Esophagus (tissue), 2 donors: ENCODE measurements around the gene PTCD1. TPM values are rescaled to one million over a fixed set of nuclear protein-coding genes. Genes with fewer than 3 reads are reported as not detected.
"Not testable (repeated sequence)": the region's sequence is repeated elsewhere in the genome, so short reads cannot be mapped to it uniquely, and the experiment has no call there.

Experiments used
- H3K27ac ChIP-seq, 2 donors: one replicate each; pipeline ENCODE4 v1.5.1; 2013; ENCODE audit warnings: low read depth in 2 of 2, mild to moderate bottlenecking in 2 of 2, inconsistent platforms in 1 of 2, low read length in 1 of 2, moderate library complexity in 1 of 2
- H3K27me3 ChIP-seq, 2 donors: one replicate each; pipeline ENCODE4 v1.6.1; 2013; ENCODE audit warnings: low read length in 2 of 2, control low read depth in 1 of 2, mild to moderate bottlenecking in 1 of 2; ENCODE audit not compliant: insufficient read depth in 2 of 2, control insufficient read depth in 1 of 2
- H3K36me3 ChIP-seq, 2 donors: one replicate each; pipeline ENCODE4 v1.6.1; 2013; ENCODE audit warnings: low read length in 1 of 2; ENCODE audit not compliant: control insufficient read depth in 2 of 2, insufficient read depth in 2 of 2
- H3K4me1 ChIP-seq, 2 donors: one replicate each; pipeline ENCODE4 v1.6.1; 2013; ENCODE audit warnings: low read length in 1 of 2; ENCODE audit not compliant: control insufficient read depth in 2 of 2, insufficient read depth in 2 of 2
- H3K4me3 ChIP-seq, 2 donors: one replicate each; pipeline ENCODE4 v1.5.1; 2013; ENCODE audit warnings: low read length in 2 of 2, mild to moderate bottlenecking in 2 of 2, low read depth in 1 of 2, moderate library complexity in 1 of 2
- H3K9me3 ChIP-seq, 2 donors: one replicate each; pipeline ENCODE4 v1.6.1; 2013; ENCODE audit warnings: mild to moderate bottlenecking in 2 of 2, low read depth in 1 of 2, low read length in 1 of 2, moderate library complexity in 1 of 2; ENCODE audit not compliant: control insufficient read depth in 2 of 2, insufficient read depth in 1 of 2
- WGBS, 2 donors: extraction: QIAGEN DNeasy Blood & Tissue Kit; methylation state at CpG; one replicate each; pipeline ENCODE4 v1.1.7; 2013; 5-methylcytosine and 5-hydroxymethylcytosine counted together
- polyA plus RNA-seq, 2 donors: library from polyadenylated mRNA; stranded (reverse); fragments of 200-250 nt; gene quantifications; one replicate each; pipeline ENCODE4 v1.2.3, GENCODE V29; 2013
- donor health status: healthy with polysubstance abuse.
- donor health status: Bipolar disorder and iron deficiency.

Gene PTCD1
- polyA plus RNA-seq, 2 donors, result 3.2 to 3.6 TPM

DNA sequence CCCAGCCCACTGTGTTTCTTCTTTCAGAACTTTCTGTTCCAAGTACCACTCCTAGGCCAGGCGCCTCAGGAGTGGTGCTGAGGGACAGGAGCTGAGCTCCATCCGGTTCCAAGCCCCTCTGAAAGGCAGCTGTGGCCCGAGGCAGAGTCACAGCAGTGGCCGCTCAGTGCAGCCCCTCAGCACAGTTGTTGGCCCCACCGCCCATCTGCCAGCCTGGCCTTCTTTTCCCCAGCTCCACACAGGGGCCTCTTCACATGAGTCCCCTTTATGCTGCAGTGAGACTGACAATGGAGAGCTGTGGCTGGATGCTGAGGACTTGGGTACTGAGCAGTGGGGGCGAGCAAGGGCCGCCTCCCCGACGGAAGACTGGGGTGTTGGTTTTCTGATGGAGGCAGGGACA lies 20.3 kb downstream of the PTCD1 start:
- Histone ChIP-seq H3K4me3 (no peak overlapping the region), H3K9me3 (no peaks in the 10 kb centered on the region), H3K27me3 (no peaks in the 10 kb centered on the region), H3K27ac (no peak overlapping the region), H3K36me3 (peaks cover 13 to 39% of the 10 kb centered on the region in 2 donors), H3K4me1 (no peaks in the 10 kb centered on the region)
- WGBS, 2 donors, result 91 to 95% methylated on average over 9 of the region's 9 CpGs

DNA sequence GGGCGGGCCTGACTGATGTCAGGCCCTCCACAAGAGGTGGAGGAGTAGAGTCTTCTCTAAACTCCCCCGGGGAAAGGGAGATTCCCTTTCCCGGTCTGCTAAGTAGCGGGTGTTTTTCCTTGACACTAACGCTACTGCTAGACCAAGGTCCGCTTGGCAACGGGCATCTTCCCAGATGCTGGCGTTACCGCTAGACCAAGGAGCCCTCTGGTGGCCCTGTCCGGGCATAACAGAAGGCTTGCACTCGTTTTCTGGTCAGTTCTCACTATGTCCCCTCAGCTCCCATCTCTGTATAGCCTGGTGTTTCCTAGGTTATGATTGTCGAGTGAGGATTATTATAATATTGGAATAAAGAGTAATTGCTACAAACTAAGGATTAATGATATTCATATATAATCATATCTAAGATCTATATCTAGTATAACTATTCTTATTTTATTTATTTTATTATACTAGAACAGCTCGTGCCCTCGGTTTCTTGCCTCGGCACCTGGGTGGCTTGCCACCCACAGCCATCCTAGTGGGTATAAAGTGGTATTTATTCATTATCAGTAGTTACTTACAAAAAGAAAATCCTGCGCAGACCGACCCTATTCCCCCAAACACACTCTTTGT lies 23.0 kb downstream of the PTCD1 start:
- not testable (repeated sequence) for H3K4me3 ChIP-seq, H3K27me3 ChIP-seq, H3K4me1 ChIP-seq, H3K9me3 ChIP-seq, H3K27ac ChIP-seq
- H3K36me3 ChIP-seq, result peaks cover 13 to 41% of the 10 kb centered on the region in 2 donors
- 57% methylated on average over 17 of the region's 17 CpGs for WGBS, 2 donors

DNA sequence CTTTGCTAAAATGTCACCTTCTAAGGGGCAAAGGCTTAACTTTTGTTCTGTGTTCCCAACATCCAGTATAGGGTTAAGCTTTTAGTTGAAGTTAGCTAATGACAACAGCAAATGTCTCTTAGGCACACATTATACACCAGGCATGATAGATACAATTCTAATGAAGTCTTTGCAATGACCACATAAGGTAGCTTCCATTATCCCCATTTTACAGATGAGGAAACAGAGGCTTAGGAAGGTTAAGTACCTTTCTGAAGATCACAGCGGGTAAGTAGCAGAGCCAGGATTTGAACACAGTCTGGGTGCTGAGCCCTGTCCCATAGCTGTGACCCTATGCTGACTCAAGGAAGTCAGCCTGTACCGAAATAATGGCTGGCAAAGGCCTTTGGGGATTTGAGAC lies 28.0 kb downstream of the PTCD1 start:
- Histone ChIP-seq H3K9me3 (no peaks in the 10 kb centered on the region), H3K4me3 (no peak overlapping the region), H3K4me1 (peaks cover 0 to 3% of the 10 kb centered on the region in 2 donors), H3K27me3 (no peaks in the 10 kb centered on the region), H3K27ac (no peak overlapping the region), H3K36me3 (peaks cover 0 to 6% of the 10 kb centered on the region in 2 donors)
- 90 to 97% methylated on average over 2 of the region's 2 CpGs for WGBS, 2 donors

- Histone ChIP-seq H3K9me3 (no peaks in the 10 kb centered on the region), H3K4me3 (peak overlapping the region; percentile 78 to 90), H3K4me1 (peaks cover 3% of the 10 kb centered on the region in 2 donors), H3K27ac (peak overlapping the region in 1 of 2 donors; percentile 91), H3K36me3 (peaks cover 0 to 5% of the 10 kb centered on the region in 2 donors), H3K27me3 (no peaks in the 10 kb centered on the region)
- WGBS, 2 donors, result 23 to 34% methylated on average over 3 of the region's 3 CpGs
Observed at GRCh38 chr7:99409806-99410205, 28.8 kb downstream of the PTCD1 start.

DNA sequence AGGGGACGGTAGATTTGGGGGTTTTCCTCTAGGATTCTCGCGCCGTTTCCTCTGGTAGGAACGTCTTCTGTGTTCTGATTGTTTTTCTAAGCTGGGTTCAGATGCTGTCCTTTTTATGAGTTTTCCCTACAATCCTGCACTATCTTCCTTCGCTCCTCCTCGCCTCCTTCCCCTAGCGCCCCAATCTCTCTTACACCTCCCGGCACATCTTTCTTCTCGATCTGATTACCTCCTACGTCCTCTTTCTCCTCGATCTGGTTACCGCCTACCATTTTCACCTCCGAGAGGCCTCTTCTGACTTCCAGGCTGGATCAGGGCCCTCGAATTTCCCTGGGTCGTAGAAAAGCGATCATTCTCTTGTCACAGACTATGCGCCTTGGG lies 29.4 kb downstream of the PTCD1 start:
- Histone ChIP-seq H3K27ac (peak overlapping the region; percentile 91 to 98), H3K36me3 (peaks cover 3 to 10% of the 10 kb centered on the region in 2 donors), H3K4me3 (peak overlapping the region; percentile 78 to 90), H3K9me3 (no peaks in the 10 kb centered on the region), H3K27me3 (no peaks in the 10 kb centered on the region), H3K4me1 (peaks cover 3 to 6% of the 10 kb centered on the region in 2 donors)
- WGBS, 2 donors, result 0 to 1% methylated on average over 18 of the region's 18 CpGs

DNA sequence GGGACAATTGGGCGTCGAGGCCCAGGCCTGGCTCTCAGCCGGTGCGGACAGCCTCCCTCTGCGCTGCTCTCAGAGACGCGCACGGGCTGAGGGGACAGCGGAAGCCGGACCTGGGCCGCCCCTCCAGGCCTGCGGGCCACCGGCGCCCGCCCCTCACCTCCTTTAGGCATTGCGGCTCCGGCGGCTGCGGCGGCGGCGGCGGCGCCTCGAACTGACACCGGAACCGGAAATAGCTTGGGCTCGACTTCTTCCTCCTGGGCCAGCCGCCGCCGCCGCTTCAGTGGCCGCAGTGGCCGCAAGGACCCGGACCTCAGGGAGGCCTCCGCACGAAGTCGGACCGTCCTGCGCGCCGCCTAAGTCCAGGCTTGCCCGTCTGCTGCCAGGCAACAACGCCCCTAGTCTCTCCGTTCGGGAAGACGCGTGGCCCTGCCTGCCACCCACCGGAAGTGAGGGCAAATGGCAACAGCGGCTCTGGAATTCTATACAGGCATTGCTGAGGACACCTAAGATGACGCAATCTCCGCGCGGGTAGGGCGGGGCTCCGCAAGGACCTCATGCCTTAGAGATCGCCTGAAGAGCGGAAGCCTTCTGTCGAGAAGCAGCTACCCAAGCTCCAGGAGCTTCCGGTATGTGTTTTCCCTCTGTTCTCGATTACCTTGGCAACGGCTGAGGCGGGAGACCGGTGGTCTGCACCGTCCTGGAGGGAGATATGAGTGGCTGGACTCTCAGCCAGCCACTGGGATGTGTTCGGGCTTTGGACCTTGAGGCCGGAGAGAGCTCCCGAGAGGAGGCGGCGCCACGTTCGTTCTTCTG lies 30.0 kb downstream of the PTCD1 start, which contains the start of the genes BUD31 and PDAP1:
BUD31 (plus strand) TSS at position 591 of the 813 bp plus-strand sequence. CDS start 2,124 bp downstream, outside the sequence.
PDAP1 (minus strand) TSS at position 219 of the 813 bp plus-strand sequence; CDS start at position 170, 49 bp downstream.
- Histone ChIP-seq H3K27ac (peak within 1 kb of the TSS; percentile 91 to 98), H3K4me3 (peak within 1 kb of the TSS; percentile 78 to 90), H3K4me1 (peaks cover 3 to 6% of the 10 kb centered on the region in 2 donors), H3K36me3 (peaks cover 3 to 15% of the 10 kb centered on the region in 2 donors), H3K9me3 (no peaks in the 10 kb centered on the region), H3K27me3 (no peaks in the 10 kb centered on the region)
- WGBS, 2 donors, result 0% methylated on average over 71 to 72 of the region's 72 CpGs

DNA sequence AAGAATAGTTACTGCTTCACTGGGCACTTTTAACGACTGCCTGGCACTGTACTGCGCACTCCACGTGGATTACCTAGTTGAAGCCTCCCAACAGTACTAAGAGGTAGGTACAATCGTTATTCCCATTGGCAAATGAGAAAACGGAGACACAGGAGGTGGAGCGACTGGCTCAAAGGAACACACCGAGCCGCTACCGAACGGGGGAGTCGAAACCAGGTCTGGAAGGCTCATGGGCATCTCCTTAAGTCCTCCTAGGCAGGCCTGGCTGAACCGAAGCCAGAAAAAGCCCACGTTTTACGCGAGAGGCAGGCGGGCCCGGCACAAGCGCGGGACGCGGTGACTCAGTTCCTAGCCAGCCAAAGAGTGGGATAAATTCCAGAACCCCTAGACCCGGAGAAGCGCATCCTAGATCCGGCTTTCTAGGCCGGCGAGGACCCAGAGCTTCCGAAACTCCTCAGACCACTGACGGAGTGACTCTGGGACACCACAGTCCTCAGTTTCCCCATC lies 30.7 kb downstream of the PTCD1 start:
- H3K4me1 ChIP-seq, result peaks cover 3 to 6% of the 10 kb centered on the region in 2 donors
- H3K27ac ChIP-seq, result peak overlapping the region; percentile 91 to 98
- peaks cover 3 to 19% of the 10 kb centered on the region in 2 donors for H3K36me3 ChIP-seq
- 0% methylated on average over 28 of the region's 28 CpGs for WGBS, 2 donors
- no peaks in the 10 kb centered on the region for H3K9me3 ChIP-seq
- no peaks in the 10 kb centered on the region for H3K27me3 ChIP-seq
- H3K4me3 ChIP-seq, result peak overlapping the region; percentile 78 to 90

GRCh38 chr7:99406557-99406956 lies 32.0 kb downstream of the PTCD1 start:
- WGBS, 2 donors, result 63 to 75% methylated on average over 1 of the region's 1 CpG
- Histone ChIP-seq H3K4me1 (peaks cover 3 to 6% of the 10 kb centered on the region in 2 donors), H3K36me3 (peaks cover 3 to 19% of the 10 kb centered on the region in 2 donors)

GRCh38 chr7:99404977-99405320 lies 33.6 kb downstream of the PTCD1 start:
- H3K36me3 ChIP-seq, result peaks cover 13 to 29% of the 10 kb centered on the region in 2 donors
- WGBS, 2 donors, result 90 to 94% methylated on average over 10 of the region's 10 CpGs

More at GRCh38 chr7:99406557-99406956, 32.0 kb downstream of the PTCD1 start:
- no peaks in the 10 kb centered on the region for H3K9me3 ChIP-seq
- no peak overlapping the region for H3K4me3 ChIP-seq
- no peaks in the 10 kb centered on the region for H3K27me3 ChIP-seq
- no peak overlapping the region for H3K27ac ChIP-seq

More at GRCh38 chr7:99404977-99405320, 33.6 kb downstream of the PTCD1 start:
- Histone ChIP-seq H3K4me3 (no peak overlapping the region), H3K27ac (no peak overlapping the region), H3K9me3 (no peaks in the 10 kb centered on the region), H3K4me1 (peaks cover 3 to 6% of the 10 kb centered on the region in 2 donors), H3K27me3 (no peaks in the 10 kb centered on the region)
